GM19035 (cell line): Measurements from ENCODE around the gene KLHDC9.

Source experiments
- ATAC-seq: cut with Tn5 transposase; IDR thresholded peaks from one replicate; pipeline ENCODE4 v1.9.1; 2021; ENCODE audit not compliant: unreplicated experiment

The KLHDC9 gene

DNA sequence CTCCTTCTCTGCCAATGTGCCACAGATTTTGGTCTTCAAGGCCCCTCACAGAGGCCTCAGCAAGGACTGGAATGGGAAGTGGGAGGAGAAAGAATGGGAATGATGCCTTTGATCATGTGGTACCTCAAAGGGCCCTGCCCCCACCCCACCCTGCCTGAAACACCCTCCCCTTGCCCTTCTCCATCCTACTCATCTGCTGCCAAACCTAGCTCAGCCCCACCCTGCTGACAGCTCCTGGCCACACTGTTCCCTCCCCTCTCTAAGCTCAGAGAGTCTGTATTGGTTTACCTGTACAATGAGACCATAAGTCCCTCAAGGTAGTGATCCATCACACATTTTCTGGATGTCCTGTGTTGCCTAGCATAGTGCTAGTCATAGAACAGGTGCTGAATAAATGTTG is 21.8 kb upstream of the KLHDC9 start:
- ATAC-seq: no peak

DNA sequence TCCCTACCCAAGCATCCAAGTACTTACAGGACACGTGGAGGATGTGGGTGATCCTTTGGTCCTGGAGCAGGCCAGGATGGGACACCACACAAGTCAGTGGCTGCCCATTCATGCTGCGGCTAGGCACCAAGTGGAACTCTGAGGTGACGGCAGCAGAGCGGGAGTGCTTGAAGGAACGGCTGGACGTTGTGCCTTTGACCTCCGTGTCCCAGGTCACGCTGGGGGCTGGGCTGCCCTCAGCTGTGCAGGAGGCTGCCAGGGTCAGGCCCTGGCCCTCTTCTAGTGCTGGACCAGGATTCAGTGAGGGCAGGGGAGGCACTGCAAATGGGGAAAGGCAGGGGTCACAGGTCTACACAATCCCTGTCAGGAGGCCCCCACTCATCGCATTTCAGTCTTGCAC is 20.7 kb upstream of the KLHDC9 start:
- ATAC-seq: no peak

GRCh38 chr1:161079436-161080110 is 18.6 kb upstream of the KLHDC9 start:
- ATAC-seq: no peak

GRCh38 chr1:161080441-161081405 is 17.4 kb upstream of the KLHDC9 start:
- ATAC-seq: no peak

DNA sequence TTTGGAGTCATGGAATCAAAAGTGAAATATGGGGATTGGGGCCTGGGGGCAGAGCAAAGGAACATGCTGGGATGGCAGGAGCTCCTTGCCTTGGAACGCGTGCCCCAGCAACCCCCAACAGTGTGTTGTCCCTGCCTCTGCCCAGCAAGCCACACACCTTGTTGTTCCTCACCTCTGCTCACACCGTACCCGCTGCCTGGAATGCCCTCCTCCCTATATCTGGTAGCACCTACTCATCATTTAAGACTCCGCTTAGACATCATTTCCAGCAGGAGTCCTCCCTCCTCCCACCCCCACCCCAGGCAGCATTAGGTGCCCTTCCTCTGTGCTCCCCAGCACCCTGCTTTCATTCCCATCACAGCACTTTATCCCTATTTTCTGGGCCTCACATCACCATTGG is 16.6 kb upstream of the KLHDC9 start:
- ATAC-seq: no peak

- no peak for ATAC-seq
These were observed 15.7 kb upstream of the KLHDC9 start for GRCh38 chr1:161082483-161082882.

DNA sequence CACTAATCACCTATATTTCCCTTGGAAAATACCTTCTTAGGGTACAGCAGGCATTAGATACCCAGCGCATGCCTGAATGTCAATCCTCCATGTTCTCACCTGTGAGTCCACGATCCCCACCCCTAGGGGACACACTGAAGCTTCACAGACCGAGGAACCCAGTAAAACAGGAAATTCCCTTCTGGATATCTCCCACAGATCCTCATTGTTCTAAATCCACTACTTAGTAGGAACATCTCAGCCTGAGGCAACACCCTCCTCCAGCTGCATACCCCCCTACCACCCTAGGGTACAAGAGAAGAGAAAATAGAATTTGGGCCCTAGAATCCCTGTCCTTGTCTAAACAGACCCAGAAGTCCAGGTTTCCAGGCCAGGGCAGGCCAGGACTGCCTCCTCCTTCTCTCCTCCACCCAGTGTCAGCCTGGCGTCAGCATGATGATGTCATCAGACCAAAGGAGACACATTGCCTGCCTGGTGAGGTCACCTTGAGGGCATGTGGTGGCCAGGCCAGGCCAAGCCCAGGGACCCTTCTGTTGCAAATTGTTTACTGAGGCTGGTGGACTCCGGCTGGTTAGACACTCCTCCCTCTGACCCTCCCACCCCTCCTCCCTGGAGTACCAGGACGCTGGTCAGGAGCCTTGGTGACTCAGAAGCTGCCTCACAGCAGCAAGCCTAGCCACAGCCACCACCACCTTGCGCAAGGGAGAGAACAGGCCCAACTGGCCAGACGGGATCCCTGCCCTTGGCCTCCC is 15.0 kb upstream of the KLHDC9 start:
- ATAC-seq: no peak

GRCh38 chr1:161083748-161084596 is 14.2 kb upstream of the KLHDC9 start:
- ATAC-seq: no peak

- no peak for ATAC-seq
These were observed 13.6 kb upstream of the KLHDC9 start for GRCh38 chr1:161084597-161084988.

DNA sequence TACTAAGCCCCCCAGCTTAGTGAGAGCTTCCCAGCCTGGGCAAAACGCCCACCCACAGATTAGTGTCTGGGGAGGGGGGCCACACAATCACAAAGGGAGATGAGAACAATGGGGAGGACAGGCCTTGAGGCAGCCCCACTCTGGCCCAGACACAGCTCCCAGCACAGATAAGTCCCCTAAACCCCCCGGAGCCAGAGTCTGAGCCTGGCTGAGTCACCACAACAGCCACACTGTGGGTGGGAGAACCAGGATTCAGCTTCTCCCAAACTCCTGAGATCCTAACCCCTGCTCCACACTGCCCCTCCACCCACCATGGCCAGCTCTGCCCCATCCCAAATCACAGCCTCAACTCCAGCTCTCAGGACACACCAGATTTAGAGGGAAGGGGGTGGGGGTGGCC is 13.0 kb upstream of the KLHDC9 start:
- no peak for ATAC-seq

DNA sequence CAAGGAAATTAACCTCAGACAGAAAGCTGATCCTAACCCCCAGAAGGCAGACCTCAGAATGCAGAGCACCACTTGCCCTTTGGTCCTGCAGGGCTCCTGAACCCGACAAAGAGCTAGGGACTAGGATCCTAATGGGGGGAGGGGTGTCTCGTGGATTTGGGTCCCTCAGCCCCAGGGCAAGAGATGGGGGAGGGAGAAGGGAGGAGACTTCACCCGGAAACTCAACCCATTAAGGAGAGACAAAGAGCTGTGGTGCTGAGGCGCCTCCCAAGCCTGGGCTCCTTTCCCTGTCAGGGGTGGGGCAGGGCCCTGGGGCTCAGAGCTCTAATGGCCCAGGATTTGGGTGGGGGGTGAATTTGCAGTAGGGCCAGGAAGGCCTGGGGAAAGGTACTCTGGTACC is 11.7 kb upstream of the KLHDC9 start:
- no peak for ATAC-seq

- ATAC-seq: no peak
These were observed 9.5 kb upstream of the KLHDC9 start for GRCh38 chr1:161088587-161089110.

DNA sequence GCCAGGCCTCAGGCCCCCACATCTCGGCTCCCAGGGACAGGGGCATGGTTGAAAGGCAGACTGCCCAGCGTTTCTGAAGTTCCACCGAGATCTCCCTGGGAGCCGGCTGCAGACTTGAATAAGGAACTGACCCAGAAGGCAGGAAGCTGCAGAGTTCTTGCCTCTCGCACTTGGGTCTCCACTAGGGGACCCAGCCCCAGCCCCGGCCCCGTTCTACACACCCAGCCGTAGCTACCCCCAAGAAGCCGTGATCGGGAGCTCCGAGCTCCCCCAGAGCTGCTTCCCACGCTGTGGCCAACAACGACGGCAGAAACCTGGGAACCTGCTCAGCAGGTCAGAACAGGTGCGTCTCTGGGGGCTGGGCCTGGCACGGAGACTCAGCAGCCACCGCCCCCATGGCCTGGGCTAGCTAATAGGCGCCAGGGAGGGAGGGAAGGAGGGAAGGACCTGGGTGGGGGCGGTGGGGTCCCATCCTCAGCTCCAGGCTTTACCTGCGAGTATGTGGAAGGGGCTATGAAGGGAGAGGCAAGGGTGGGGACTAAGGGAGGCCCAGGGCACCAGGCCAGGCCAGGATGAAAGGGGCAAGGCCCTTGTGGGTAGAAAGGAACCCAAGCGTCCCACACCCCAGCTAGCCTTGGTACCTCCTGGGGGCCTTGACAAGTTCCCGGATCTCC is 8.8 kb upstream of the KLHDC9 start, which contains the start of gene NECTIN4:
NECTIN4 (minus strand) TSS at position 308 of the 674 bp plus-strand sequence; CDS start at position 46, 262 bp downstream.
- ATAC-seq: no peak

- ATAC-seq: no peak
These were observed 8.2 kb upstream of the KLHDC9 start for GRCh38 chr1:161089938-161090337.

- no peak for ATAC-seq
These were observed 7.5 kb upstream of the KLHDC9 start for GRCh38 chr1:161090617-161091016.

DNA sequence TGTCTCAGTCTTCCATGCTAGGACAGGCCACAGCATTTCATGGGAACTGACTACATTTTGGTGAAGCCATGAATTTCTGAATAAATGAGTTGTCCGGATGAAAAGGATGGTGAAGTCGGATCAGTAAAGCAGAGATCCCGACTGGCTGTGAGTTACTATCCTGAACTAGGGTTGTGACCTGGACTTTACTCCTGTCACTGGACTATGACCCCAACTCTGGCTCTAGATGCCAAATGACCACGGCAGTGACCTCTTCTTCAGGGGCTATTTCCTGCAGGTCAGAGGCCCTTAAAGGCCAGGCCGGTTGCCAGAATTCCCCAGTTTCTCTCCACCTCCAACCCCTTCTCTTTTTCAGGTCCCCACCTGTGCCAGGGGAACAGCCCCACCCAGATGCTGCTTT is 7.1 kb upstream of the KLHDC9 start:
- ATAC-seq: no peak

DNA sequence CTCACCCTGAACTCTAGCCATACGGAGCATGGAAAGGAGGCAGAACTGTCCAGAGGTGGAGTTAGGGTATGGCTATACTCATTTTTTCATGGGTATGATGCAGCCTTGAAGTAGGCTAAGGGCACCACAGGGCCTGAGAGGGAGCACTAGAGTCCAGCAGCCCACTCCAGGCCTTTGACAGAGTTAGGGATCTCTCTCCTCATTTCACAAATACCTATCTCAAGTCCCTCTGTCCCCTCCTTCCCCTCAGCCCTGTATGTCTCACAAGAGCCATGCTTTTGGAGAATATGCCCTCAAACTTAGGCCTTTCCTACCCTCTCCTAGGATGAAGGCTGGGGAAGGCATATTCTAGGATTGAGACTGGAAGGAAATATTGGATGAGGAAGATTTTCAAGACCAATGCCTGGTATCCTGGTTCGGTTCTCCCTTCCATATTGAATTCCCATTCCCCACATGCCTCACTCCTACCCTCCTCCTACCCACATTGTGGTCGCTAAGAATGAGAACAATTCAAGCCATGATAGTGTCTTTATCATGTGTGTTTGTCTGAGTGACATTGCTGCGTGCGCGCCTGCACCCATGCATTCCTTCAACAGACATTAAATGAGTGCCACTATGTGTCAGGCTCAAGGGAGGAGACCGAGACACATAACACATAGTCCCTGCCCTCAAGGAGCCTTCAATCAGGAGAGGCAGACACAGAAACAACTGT is 6.2 kb upstream of the KLHDC9 start:
- no peak for ATAC-seq

- ATAC-seq: no peak
These were observed 5.5 kb upstream of the KLHDC9 start for GRCh38 chr1:161092621-161093028.

GRCh38 chr1:161094481-161094880 is 3.7 kb upstream of the KLHDC9 start:
- no peak for ATAC-seq
